OCI-LY7 (cell line): ENCODE measurements around the gene KRT17. TPM values are rescaled to one million over a fixed set of nuclear protein-coding genes. Genes with fewer than 3 reads are reported as not detected.

ENCODE experiments used
- BruUV-seq: library from RNA; stranded (reverse); fragments of 400-500 nt; replicated peaks from 2 replicates; lab custom pipeline; 2021; lab: Mats Ljungman, UMichigan
- CTCF ChIA-PET: fragments of 300-600 bp; sonication (Branson Sonifier 250); formaldehyde crosslinking; loops from one replicate; lab custom pipeline; 2022; ENCODE audit warnings: antibody characterized with exemption; ENCODE audit not compliant: unreplicated experiment; lab: Charles Lee
- POLR2A ChIA-PET: fragments of 300-600 bp; sonication (Branson Sonifier 250); formaldehyde crosslinking; loops from one replicate; lab custom pipeline; 2022; ENCODE audit warnings: antibody characterized with exemption; lab: Charles Lee
- DNase-seq: peaks from one replicate; pipeline ENCODE4 v3.0.0-alpha.2; 2015; ENCODE audit warnings: low spot score
- H2AFZ ChIP-seq: fragments of 200-600 bp; sonication (generic), shearing (Covaris generic); 2 replicates; pipeline ENCODE4 v1.6.1; 2014; ENCODE audit warnings: mild to moderate bottlenecking, antibody characterized with exemption, low read length, moderate library complexity
- H3K27ac ChIP-seq: fragments of 200-600 bp; sonication (generic); 2 replicates; pipeline ENCODE4 v1.5.1; 2014; ENCODE audit warnings: mixed run types, low read depth, mild to moderate bottlenecking, moderate library complexity, low read length, inconsistent platforms; ENCODE audit not compliant: poor library complexity, severe bottlenecking
- H3K36me3 ChIP-seq: fragments of 200-600 bp; sonication (generic); 2 replicates; pipeline ENCODE4 v1.6.1; 2014; ENCODE audit warnings: mild to moderate bottlenecking, antibody characterized with exemption, low read length, moderate library complexity, mixed read lengths; ENCODE audit not compliant: insufficient read depth
- H3K4me1 ChIP-seq: fragments of 200-600 bp; sonication (generic); 2 replicates; pipeline ENCODE4 v1.5.1; 2014; ENCODE audit warnings: mild to moderate bottlenecking, low read length; ENCODE audit not compliant: insufficient read depth, poor library complexity, severe bottlenecking
- H3K4me2 ChIP-seq: fragments of 200-600 bp; sonication (generic); 2 replicates; pipeline ENCODE4 v1.6.1; 2014; ENCODE audit warnings: mild to moderate bottlenecking, low read length
- H3K4me3 ChIP-seq: fragments of 200-600 bp; sonication (generic); 2 replicates; pipeline ENCODE4 v1.5.1; 2014; ENCODE audit warnings: mild to moderate bottlenecking, low read depth, low read length; ENCODE audit not compliant: poor library complexity, severe bottlenecking
- H3K79me2 ChIP-seq: fragments of 200-600 bp; sonication (generic); 2 replicates; pipeline ENCODE4 v1.6.1; 2016; ENCODE audit warnings: low read depth, mild to moderate bottlenecking, low read length, moderate library complexity, mixed read lengths; ENCODE audit not compliant: insufficient read depth
- H3K9me2 ChIP-seq: fragments of 200-600 bp; sonication (generic); 2 replicates; pipeline ENCODE4 v1.6.1; 2016; ENCODE audit warnings: mild to moderate bottlenecking, low read length, mixed read lengths; ENCODE audit not compliant: insufficient read depth
- H3K9me3 ChIP-seq: fragments of 200-600 bp; sonication (generic); 2 replicates; pipeline ENCODE4 v1.6.1; 2014; ENCODE audit warnings: mild to moderate bottlenecking, mixed run types, low read length, mixed read lengths
- H4K20me1 ChIP-seq: fragments of 200-600 bp; sonication (generic); 2 replicates; pipeline ENCODE4 v1.6.1; 2014; ENCODE audit warnings: mild to moderate bottlenecking, antibody characterized with exemption, low read length, moderate library complexity, mixed read lengths; ENCODE audit not compliant: insufficient read depth
- CTCF ChIP-seq: fragments of 200-600 bp; sonication (generic); conservative IDR thresholded peaks from 2 replicates; pipeline ENCODE4 v1.5.1; 2014; ENCODE audit warnings: mild to moderate bottlenecking, antibody characterized with exemption, low read length, moderate library complexity, mixed read lengths
- EZH2phosphoT487 ChIP-seq: fragments of 200-600 bp; sonication (generic); IDR thresholded peaks from 2 replicates; pipeline ENCODE4 v1.6.1; 2018; ENCODE audit warnings: low read depth, borderline replicate concordance, mild to moderate bottlenecking, mixed run types, antibody characterized with exemption, low read length, moderate library complexity, mixed read lengths
- intact Hi-C: fragments of 100-400 bp; cut with micrococcal nuclease; formaldehyde crosslinking; loops from one replicate; pipeline ENCODE4 v1.10.0; 2022; ENCODE audit not compliant: unreplicated experiment
- total RNA-seq, 2 experiments: library from RNA; depleted of rRNA in 1 of 2; stranded (reverse); fragments of >200 nt in 1 of 2; shearing (Covaris generic) in 1 of 2; gene quantifications; 2 replicates each; pipeline ENCODE4 v1.2.3, GENCODE V29; 2014 to 2022

Gene KRT17
- total RNA-seq, 2 experiments from 2014 or later, result 2.1 TPM; not detected in 1

DNA sequence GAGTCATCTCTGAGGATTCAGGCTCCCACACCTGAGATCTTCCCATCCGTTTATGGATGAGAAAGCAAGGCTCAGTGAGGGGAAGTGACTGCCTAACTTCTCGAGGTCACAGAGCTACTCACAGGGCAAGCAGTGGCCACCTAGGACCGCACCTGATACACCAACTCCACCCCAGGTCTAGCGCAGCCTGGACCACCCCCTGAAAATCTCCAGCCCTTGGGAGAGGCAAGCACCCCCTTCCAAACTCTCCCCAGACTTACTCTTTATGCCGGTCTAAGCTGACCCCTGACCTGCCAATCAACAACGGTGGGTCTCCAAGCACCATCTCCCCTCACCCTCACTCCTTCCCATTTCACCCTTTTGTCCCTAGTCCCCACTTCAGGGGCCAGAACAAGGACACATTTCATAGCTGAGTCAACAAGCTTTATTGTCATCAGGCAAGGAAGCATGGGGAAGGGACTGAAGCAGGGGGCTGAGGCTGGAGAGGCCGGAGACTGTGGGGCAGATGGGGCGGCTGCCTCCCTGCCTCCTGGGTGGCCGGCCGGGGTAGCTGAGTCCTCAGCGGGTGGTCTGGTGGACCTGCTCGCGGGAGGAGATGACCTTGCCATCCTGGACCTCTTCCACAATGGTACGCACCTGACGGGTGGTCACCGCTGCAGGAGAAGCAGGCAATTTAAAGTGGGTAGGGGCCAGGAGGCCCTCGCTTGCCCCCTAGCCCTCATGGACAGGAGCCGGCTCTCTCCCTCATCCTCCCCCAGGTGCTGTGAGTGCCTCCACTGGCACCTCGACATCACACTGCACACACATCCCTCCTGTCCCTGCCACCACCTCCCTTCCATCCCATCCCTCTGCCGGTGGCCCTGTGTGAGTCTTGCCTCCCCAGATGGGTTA is 5.1 kb downstream of the KRT17 start:
- ChIA-PET CTCF (interaction anchor here (0.5 kb wide), 1 partner anchor 50 kb away, joined by 3 read pairs; no protein-coding TSS in a partner anchor), POLR2A (no interaction called here)
- no peaks in the 10 kb centered on the region for H3K9me2 ChIP-seq
- intact Hi-C loops, result no loop called here
- no peaks in the 10 kb centered on the region for H3K36me3 ChIP-seq
- H3K4me1 ChIP-seq, result no peaks in the 10 kb centered on the region
- H3K27ac ChIP-seq, result no peak overlapping the region
- H2AFZ ChIP-seq, result no peak overlapping the region
- H3K79me2 ChIP-seq, result no peaks in the 10 kb centered on the region
- BruUV-seq, result no TSS peak
- DNase-seq, result no peak
- H3K4me3 ChIP-seq, result no peak overlapping the region
- H3K9me3 ChIP-seq, result no peaks in the 10 kb centered on the region
- TF ChIP-seq EZH2phosphoT487 (no peak), CTCF (no peak)
- no peaks in the 10 kb centered on the region for H4K20me1 ChIP-seq
- H3K4me2 ChIP-seq, result no peak overlapping the region

- no peak overlapping the region for H3K4me2 ChIP-seq
- no peaks in the 10 kb centered on the region for H3K9me3 ChIP-seq
- no peaks in the 10 kb centered on the region for H3K9me2 ChIP-seq
- BruUV-seq, result no TSS peak
- ChIA-PET POLR2A (no interaction called here), CTCF (no interaction called here)
- H4K20me1 ChIP-seq, result no peaks in the 10 kb centered on the region
- TF ChIP-seq EZH2phosphoT487 (no peak), CTCF (no peak)
- no peak overlapping the region for H3K4me3 ChIP-seq
- H3K36me3 ChIP-seq, result no peaks in the 10 kb centered on the region
- DNase-seq, result no peak
- intact Hi-C loops, result no loop called here
- no peaks in the 10 kb centered on the region for H3K79me2 ChIP-seq
- no peaks in the 10 kb centered on the region for H3K4me1 ChIP-seq
- H3K27ac ChIP-seq, result no peak overlapping the region
- no peak overlapping the region for H2AFZ ChIP-seq
These were observed 5.9 kb downstream of the KRT17 start for GRCh38 chr17:41618341-41619035.
